Pons (tissue), 1 donor: ENCODE results near the gene BACH2.
"Not testable (repeated sequence)": the region's sequence is repeated elsewhere in the genome, so short reads cannot be mapped to it uniquely, and the experiment has no call there.

Experiments
- DNase-seq: peaks from one replicate; pipeline ENCODE4 v3.0.0-alpha.2; 2016; ENCODE audit warnings: low spot score

BACH2 gene

DNA sequence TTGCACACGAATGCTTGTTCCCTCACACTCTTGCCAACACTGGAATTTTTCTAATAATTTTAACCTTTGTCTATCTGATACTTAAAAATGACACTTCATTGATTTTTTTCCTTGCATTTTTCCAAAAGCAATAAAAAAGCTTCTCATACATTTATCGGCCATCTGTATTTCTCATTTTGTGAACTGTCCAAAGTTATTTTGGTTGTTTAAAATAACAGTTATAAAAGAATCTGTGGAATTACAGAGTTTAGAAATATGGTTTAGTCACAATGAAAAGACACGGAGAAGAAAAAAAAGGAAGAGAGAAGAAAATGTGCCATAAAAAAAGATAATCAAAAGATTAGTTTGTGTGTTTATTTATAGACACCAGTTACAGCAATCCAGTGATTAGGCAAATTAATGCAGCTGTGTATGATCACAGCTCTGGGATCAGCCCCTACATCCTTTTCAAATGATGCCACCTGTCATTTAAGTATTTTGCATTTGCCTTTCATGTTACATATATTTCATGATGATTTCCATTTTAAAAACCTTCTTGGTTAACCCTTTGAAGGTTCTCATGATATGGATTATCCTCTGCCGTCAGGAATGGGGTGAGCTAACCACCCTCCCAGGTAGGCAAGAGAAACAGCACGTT lies 171.7 kb downstream of the BACH2 start:
- no peak for DNase-seq

DNA sequence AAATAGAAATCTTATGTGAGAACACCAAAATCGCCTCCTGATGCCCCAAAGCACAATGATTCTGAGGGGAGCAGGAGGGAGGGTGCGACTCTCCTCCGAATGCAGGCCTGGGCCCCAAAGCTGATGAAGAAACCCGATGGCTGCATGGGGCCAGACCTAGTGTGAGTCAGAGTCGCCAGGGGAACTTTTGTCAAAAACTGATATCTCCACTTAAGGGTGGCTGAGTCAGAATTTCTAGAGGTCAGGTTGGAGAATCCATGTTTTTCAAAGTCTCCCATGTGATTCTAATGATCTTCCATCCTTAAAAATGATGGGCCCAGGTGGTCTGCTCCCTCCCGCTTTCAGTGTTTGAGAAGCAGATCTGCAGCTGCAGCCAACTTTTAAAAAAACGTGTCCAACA lies 172.8 kb downstream of the BACH2 start:
- no peak for DNase-seq

DNA sequence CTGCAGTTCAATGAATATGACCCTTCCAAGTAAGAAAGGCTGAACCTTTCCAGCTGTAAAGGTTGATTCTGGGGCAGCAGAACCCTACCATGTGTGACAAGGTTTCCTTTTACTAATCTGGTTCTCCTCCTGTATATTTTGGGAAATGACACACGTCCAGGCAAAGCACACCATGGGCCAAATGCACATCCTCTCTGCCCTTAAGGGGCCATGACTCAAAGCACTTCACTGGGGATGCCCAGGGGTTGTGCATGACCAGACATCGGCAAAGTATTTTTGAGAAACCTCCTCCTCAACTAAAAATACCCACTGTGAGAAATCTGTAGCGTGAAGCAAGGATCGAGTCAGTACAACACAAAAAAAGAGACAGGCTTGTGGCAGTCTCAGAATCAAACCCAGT lies 174.7 kb downstream of the BACH2 start:
- no peak for DNase-seq

DNA sequence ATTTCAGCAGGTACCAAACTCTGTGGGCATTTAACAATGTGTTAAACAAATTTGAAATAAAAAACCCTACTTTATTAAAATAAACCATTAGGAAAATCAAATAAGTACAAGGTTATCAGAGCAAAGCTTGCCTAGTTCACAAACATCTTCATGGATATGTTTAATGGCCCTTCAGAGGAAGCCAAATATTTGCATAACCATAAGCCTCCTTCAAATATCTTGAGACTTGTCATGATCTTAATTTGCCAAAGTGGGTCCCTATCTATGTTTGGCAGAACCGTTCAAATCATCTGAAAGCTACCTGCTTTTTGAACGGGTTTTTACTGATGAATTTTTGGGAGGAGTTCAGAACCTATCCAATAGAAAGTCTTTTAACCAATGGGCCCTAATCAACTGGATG lies 176.3 kb downstream of the BACH2 start:
- no peak for DNase-seq

DNA sequence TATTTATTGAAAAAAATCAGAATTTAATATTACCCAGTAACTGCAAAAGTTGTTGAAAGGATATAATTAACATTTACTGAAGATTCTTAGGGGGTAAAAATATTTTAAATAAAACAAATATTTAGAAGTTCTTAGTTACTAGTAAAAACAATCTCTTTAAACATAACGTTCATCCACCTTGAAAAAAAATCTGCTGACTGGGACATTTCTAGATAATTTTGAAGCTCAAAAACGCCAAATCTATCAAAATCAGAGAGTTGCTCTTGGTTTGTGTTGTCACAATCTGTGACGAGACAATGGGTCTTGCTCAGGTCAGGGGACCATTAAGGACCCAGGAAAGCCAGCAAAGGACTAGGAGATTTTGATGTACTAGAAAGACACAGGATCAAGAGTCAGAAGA lies 177.0 kb downstream of the BACH2 start:
- DNase-seq, result no peak

DNA sequence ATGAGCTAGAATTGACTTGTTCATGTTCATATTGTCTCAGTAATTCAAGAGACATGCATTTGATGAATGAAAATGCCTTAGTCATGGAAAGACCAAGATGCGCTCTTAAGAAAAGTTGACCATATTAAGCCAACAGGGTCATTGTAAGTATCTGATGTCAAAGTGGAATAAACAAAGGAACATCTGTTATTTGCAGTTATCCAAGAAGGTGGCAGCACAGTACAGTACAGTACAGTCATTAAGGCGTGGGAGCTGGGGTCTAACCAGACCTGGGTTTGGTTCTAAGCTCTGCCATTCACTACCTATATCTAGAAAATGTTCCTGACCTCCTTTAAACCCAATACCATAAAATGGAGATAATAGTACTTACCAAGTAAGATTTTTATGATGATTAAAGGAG lies 178.1 kb downstream of the BACH2 start:
- no peak for DNase-seq

DNA sequence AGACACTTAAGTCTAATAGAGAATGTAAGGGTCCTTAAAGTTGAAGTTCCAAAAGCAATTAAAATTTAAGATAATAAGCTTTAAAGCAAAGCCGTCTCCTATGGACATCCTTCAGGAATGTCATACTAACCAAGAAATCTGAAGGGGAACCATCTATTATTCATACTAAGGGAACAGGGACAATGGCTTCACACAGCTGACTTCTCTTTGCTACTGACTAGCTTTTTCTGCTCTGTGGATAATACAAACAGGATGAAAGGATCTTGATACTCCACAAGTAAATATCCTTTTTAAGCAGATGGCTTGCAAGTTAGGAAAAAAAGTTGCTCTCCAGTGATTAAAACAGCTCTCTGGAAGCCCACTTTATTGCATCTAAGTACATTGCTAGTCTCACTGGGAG lies 178.6 kb downstream of the BACH2 start:
- no peak for DNase-seq

DNA sequence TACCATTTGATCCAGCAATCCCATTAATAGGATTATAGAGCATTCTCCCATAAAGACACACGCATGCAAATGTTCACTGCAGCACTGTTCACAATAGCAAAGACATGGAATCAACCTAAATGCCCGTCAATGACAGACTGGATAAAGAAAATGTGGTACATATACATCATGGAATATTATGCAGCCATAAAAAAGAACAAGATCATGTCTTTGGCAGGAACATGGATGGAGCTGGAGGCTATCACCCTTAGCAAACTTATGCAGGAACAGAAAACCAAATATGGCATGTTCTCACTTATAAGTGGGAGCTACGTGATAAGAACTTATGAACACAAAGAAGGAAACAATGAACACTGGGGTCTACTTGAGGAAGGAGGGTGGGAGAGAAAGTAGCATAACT lies 180.5 kb downstream of the BACH2 start:
- not testable (repeated sequence) for DNase-seq

DNA sequence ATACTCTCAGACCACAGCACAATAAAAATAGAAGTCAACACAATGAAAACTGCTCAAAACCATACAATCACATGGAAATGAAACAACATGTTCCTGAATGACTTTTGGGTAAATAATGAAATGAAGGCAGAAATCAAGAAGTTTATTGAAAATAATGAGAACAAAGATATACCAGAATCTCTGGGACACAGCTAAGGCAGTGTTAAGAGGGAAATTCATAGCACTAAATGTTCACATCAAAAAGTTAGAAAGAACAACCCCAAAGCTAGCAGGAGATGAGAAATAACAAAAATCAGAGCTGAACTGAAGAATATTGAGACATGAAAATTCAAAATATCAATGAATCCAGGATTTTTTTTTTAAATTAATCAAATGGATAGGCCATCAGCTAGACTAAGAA lies 183.3 kb downstream of the BACH2 start:
- no peak for DNase-seq

DNA sequence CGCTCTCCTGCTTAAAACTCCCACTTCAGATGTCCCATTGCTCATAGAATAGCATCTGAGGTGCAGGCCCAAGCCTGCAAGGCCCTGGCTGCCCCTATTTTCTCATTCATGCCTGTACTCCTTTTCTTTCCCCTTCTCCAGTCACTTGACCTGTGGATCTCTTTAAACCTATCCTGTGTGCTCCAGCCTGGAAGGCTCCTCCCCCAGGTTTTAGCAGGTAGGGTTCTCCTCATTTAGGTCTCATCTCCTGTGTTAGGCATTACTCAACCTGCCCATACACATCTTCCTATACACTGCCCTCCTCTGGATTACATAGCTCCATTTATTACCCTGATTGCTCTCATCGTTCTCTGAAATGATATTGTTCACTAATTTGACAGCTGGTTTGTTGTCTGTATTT lies 185.3 kb downstream of the BACH2 start:
- no peak for DNase-seq

DNA sequence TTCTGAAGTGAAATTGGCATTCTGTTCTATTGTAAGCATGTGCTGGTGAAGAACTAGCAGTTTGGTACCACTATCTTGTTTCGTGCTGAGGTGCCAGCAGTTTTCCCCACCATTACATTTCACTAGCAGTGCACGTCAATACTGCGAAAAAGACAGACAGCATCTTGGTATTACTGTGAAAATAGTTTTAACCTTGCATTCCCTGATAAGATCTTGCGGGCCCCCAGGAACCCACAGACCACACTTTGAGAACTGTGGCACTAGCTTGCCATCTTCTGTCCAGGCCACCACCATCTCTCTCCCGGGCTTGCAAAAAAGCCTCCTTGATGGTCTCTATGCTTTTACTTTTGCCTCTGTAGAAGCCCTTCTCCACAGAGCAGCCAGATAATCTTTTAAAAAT lies 185.7 kb downstream of the BACH2 start:
- no peak for DNase-seq

DNA sequence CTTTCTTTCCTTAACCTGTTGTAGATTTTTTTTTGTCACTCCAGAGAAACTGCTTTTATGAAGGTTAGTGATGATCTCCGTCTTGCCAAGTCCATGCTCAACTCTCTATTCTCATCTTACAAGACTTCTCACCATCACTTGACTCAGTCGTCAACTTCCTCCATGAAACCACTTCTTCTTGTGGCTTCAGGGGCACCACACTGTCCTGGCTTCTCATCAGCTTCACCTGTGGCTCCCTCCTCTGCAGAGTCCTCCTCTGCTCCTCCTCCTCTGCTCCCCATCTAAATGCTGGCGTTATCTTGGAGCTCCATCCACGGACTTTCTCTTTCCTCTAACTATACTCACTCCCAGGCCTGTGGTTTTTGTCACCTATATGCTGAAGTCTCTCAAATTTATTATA lies 187.5 kb downstream of the BACH2 start:
- no peak for DNase-seq

DNA sequence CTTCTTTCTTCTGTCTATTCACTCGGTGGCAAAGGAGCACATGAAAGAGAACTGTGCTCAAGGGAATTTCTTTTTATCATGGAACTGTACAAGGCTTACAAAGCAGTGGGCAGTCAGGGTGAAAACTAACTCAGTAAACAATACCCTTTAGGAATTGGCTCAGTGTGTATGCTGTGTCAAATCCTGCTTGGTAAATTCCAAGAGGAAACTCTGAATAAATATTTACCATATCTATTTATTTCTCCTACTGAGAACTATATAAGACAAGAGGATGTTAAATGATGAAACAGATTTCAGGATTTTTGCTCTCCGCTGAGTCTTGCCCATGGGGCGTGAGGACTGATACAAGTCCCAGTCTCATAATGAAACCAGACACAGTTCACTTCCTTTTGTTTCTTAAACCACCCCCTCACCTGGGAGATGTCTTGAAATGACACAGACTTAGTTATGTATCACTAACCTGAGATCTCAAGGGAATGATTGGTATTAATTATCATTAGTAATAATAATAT lies 188.8 kb downstream of the BACH2 start:
- DNase-seq, result peak; percentile 32

DNA sequence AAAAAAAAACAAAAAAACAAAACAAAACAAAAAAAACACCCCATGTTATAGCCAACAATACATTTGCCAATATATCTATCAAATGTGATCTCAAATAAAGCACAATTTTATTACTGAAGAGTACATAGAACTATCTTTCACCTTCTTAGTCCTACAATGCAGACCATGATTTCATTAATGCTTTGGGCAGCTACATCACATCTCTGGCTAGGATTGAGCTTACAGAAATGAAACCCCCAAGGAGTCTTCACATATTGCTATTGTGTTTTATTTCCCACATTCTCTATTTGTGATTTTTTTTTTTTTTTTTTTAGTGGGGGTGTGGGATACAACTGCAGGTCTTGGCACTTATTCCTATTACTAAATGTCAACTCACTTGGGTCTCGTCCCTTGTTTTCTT lies 189.3 kb downstream of the BACH2 start:
- DNase-seq, result no peak

DNA sequence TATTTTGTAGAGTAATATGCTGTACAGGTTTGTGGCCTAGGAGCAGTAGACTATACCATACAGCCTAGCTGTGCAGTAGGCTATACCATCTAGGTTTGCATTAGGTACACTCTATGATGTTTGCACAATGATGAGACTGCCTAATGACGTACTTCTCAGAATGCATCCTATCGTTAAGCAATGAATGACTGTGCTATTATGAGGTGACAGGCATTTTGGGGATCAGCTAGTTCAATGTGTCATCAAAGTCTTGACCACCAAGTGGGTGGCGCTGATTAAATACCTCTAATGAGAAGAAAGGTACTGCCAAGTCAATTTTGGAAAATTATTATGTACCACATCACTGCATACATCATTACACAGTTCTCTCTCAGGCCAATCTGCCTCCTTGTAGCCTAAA lies 190.2 kb downstream of the BACH2 start:
- no peak for DNase-seq

DNA sequence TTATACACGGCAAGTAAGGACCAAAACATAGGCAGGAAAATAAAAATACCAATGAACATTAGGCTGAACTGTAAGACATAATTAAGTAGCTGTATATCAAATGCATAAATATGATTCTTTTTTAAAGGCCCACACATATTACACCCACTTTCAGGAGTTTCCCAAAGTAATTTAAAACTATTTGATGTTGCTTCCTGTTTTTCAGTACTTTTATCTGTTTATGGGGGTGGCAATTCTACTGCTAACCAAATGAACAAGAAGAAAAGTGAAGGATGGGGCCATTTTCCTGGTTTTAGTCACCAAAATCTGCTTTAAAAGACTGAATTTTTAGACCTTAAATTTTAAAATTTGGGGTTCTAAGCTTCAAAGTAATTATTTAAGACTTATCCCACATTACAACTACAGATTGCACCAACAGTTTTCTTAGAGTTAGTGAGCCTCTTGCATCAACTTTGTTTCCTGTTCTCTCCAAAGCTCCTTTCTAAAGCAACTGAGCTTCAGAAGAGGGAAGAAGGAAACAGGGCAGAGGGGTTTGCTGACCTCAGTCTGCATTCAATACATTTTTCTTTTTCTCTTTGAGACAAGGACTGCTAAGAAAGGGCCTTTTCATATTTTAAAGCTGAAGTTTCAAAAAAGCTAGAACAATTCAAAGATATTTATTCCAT lies 191.0 kb downstream of the BACH2 start:
- DNase-seq, result no peak

DNA sequence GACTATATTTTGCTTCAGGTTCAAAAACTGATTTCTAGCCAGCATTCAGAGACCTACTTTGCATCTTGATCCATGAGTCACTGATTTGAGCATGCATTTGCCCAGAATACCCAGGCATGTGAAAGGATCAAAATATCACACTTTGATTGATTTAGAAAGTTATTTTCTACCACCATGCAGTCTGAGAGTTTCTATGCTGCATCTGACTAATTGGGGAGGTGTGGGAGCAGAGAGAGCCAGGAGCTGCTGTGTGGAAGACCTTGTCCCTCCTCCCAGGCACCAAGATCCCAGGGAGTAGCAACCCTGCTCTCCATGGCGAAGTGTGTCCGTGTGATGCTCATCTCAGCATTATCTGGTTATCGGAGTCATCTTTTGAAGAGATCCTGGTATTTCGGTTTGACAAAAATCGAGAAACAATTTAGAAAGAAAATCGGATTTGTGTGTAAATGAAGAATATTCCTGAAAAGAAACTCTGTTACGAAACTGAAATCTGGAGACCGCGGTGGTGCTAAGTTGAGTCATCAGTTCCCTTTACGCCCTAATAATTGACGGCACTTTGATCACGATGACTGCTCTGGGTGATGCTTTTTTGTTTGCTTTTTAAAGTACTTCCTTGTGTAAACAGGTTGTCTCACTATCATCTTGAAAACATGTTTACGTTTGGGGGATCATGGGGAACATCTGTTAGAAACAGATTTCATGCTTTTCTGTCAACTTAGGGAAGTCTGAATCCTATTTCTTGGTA lies 193.4 kb downstream of the BACH2 start:
- DNase-seq, result peak; percentile 48

DNA sequence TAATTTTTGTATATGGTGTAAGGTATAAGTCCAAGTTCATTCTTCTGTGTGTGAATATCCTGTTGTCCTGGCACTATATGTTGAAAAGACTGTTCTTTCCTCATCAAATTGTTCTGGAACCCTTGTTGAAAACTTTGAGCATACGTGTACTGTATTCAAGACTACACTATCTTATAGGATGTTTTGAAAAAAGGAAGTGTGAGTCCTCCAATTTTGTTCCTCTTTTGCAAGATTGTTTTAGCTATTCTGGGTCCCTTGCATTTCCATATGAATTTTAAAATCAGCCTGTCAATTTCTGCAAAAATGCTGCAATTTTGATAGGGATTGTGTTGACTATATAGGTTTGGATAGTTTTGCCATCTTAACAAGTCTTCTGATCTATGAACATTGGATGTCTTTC lies 195.2 kb downstream of the BACH2 start:
- DNase-seq, result no peak

DNA sequence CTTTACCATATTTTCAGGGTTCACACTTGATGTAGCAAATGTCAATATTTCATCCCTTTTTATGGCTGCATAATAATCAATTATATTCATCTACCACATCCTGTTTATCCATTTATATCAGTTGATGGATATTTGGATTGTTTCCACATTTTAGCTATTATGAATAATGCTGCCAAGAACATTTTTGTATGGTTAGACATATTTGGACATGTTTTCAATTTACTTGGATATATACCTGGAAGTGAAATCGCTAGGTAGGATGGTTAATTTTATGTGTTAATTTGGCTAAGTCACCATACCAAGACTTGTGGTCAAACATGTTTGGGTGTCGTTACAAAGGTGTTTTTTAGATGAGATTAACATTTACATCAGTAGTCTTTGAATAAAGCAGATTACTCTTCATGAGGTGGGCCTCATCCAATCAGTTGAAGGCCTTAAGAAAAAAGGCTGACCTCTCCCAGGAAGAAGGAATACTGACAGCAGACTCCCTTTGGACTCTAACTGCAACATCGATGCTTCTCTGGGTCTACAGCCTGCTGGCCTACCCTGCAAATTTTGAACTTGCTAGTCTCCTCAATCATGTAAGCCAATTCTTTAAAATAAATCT lies 196.5 kb downstream of the BACH2 start:
- no peak for DNase-seq

DNA sequence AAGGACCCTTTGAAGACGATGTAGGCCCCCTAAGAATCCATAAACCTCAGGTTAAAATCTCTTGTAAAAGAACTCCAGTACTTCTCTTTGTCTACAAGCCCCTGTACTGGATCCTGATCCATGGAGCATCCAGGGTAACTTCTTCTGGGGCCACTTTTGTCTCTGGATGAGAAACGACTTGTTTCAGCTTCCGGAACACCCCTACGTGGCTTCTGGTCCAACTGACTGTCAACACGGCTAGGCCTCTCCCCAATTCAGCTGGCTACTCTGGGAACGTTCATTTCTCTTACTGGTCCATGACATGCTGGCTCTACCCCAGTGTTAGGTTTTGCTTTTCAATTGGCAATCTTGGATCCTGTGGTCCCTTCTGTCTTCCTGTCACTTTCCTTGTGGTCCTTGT lies 198.0 kb downstream of the BACH2 start:
- DNase-seq, result no peak

DNA sequence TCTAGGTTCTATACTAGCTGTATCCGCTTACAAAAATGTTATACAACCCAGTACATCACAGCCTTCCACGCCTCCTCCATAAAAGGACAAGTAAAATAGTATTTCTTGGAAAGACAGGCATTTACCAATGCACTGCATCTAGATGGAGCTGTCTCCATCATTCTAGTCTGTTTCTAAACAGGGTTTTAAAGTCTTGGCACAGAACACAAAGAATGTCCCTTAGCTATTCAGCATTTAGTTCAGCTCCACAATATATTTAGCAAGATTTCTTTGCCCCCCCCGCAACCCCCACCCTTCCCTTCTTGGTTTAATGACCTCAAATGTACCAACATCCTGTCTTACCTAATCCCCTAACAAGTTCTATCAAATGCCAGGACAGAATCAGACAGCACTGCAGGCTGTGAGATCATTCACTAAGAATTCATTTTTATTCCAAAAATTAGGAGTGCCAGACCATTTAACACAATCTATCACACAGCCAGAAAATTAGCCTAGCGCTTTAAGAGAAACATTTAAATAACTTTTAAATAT lies 198.6 kb downstream of the BACH2 start:
- peak; percentile 89 for DNase-seq

DNA sequence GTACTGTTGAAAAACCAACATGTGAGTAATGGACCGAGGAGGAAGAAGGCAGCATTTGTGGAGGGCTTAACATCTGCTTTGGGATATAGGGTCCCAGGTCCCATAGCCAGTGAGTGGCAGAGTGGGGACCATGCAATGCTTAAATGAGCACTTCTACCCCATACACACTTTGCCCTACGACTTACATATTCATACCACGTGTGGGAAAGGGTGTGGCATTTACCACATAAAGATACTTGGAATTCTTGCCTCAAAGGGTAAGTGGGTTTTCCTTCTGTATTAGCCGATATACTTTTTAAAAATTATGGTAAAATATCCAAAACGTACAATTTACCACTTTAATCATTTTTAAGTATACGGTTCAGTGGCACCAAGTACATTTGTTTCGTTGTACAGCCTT lies 199.3 kb downstream of the BACH2 start:
- DNase-seq, result no peak

DNA sequence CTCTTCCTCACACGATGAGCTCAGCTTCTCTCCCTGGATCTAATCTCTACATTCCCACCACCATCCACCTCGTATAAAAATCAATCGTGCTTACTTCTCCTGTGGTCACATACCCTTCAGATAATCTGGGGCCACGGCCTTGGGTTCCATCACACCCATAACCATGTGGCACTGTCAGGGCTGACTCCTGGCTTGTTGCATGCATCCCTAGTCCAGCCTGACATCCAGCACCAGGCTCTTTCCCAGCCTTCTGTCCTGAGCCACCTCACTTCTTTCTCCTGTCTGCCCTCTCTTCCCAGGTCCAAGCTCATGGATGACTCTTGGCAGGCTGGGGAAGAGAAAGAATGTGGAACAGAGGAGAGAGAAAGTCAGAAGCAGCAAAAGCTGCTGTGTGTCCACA lies 199.8 kb downstream of the BACH2 start:
- DNase-seq, result no peak
